Stimulated activated naive CD8-positive, alpha-beta T cell treated with anti-CD3 and anti-CD28 coated beads, Interleukin-15, Interleukin-2, amounts not matched to agents 100 U/mL and 50 U/mL, for 24 hours (primary cell): ENCODE measurements around the gene TBCCD1.
"Not testable (repeated sequence)": the region's sequence is repeated elsewhere in the genome, so short reads cannot be mapped to it uniquely, and the experiment has no call there.

Experiments
- ATAC-seq: fragments of 150-1000 bp; cut with Tn5 transposase; one replicate; pipeline ENCODE4 v1.10.0; 2021
- DNase-seq: peaks from one replicate; pipeline ENCODE4 v3.0.0; 2021

Gene TBCCD1

GRCh38 chr3:186519021-186519658 is 48.0 kb downstream of the TBCCD1 start:
- ATAC-seq (peak; percentile 83), DNase-seq (peak; percentile 61)

GRCh38 chr3:186517218-186517617 is 49.9 kb downstream of the TBCCD1 start:
- DNase-seq (no peak), ATAC-seq (no peak)

- no peak for DNase-seq
- no peak for ATAC-seq
Observed at GRCh38 chr3:186516646-186517045, 50.5 kb downstream of the TBCCD1 start.

- DNase-seq, result peak; percentile 27
- no peak for ATAC-seq
Observed at GRCh38 chr3:186515125-186515524, 52.0 kb downstream of the TBCCD1 start.

GRCh38 chr3:186514296-186515002 is 52.7 kb downstream of the TBCCD1 start:
- peak; percentile 7 for ATAC-seq
- DNase-seq, result no peak

- no peak for DNase-seq
- no peak for ATAC-seq
Observed at GRCh38 chr3:186513386-186513785, 53.8 kb downstream of the TBCCD1 start.

GRCh38 chr3:186512570-186513302 is 54.4 kb downstream of the TBCCD1 start:
- ATAC-seq, result no peak

GRCh38 chr3:186511702-186512101 is 55.4 kb downstream of the TBCCD1 start:
- ATAC-seq (no peak), DNase-seq (no peak)

More at GRCh38 chr3:186512570-186513302, 54.4 kb downstream of the TBCCD1 start:
- DNase-seq, result no peak

GRCh38 chr3:186511245-186511644 is 55.9 kb downstream of the TBCCD1 start:
- ATAC-seq (peak; percentile 75), DNase-seq (peak; percentile 34)

- ATAC-seq, result peak; percentile 24
- DNase-seq, result peak; percentile 32
Observed at GRCh38 chr3:186510374-186511079, 56.6 kb downstream of the TBCCD1 start.

GRCh38 chr3:186509423-186509822 is 57.7 kb downstream of the TBCCD1 start:
- ATAC-seq (no peak), DNase-seq (no peak)

- ATAC-seq (peak; percentile 68), DNase-seq (peak; percentile 56)
Observed at GRCh38 chr3:186506857-186507256, 60.3 kb downstream of the TBCCD1 start.

GRCh38 chr3:186506191-186506739 is 60.9 kb downstream of the TBCCD1 start:
- no peak for DNase-seq
- no peak for ATAC-seq

GRCh38 chr3:186502966-186503712 is 64.0 kb downstream of the TBCCD1 start:
- no peak for ATAC-seq
- DNase-seq, result no peak

GRCh38 chr3:186502138-186502948 is 64.8 kb downstream of the TBCCD1 start:
- ATAC-seq, result peak; percentile 30
- no peak for DNase-seq

- ATAC-seq, DNase-seq: not testable (repeated sequence)
Observed at GRCh38 chr3:186499949-186500348, 67.2 kb downstream of the TBCCD1 start.

- not testable (repeated sequence) for DNase-seq, ATAC-seq
Observed at GRCh38 chr3:186498022-186498421, 69.1 kb downstream of the TBCCD1 start.

GRCh38 chr3:186497608-186498007 is 69.5 kb downstream of the TBCCD1 start:
- ATAC-seq, result no peak
- DNase-seq, result no peak

GRCh38 chr3:186496635-186497034 is 70.5 kb downstream of the TBCCD1 start:
- ATAC-seq, result no peak

More at GRCh38 chr3:186496635-186497034, 70.5 kb downstream of the TBCCD1 start:
- DNase-seq, result no peak
